OCI-LY1 (cell line): ENCODE data around the gene SEMA3D.

Source experiments
- EZH2 ChIP-seq: fragments of 200-600 bp; sonication (generic), shearing (Covaris generic); IDR thresholded peaks from 2 replicates; pipeline ENCODE4 v1.8.0; 2017; ENCODE audit warnings: borderline replicate concordance, mixed run types, mild to moderate bottlenecking, antibody characterized with exemption, low read length, moderate library complexity, mixed read lengths
- TF ChIP-seq, protein P1 (sequence below): fragments of 200-600 bp; sonication (generic), shearing (Covaris generic); IDR thresholded peaks from 2 replicates; pipeline ENCODE4 v1.5.1; 2017; ENCODE audit warnings: mild to moderate bottlenecking, antibody characterized with exemption, low read length, moderate library complexity, mixed read lengths

DNA sequence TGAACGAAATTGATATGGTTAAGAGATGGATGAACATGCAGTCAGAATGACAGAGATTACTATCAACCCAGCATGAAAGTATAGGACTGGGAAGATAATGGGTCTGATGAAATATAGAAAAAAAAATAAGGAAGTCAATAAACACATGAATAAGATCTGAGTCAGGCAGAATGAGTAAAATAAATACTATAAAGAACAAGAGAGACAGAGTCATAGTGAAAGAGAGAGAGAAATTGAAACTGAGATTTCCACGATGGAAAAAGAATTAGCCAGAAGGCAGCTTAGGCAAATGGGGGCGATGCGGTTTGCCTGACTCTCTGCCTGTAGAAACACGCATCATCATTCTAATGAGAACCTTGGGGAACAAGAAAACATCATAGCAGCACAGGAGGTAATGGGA, 26.6 kb downstream of the SEMA3D start:
- TF ChIP-seq, protein P1, sequence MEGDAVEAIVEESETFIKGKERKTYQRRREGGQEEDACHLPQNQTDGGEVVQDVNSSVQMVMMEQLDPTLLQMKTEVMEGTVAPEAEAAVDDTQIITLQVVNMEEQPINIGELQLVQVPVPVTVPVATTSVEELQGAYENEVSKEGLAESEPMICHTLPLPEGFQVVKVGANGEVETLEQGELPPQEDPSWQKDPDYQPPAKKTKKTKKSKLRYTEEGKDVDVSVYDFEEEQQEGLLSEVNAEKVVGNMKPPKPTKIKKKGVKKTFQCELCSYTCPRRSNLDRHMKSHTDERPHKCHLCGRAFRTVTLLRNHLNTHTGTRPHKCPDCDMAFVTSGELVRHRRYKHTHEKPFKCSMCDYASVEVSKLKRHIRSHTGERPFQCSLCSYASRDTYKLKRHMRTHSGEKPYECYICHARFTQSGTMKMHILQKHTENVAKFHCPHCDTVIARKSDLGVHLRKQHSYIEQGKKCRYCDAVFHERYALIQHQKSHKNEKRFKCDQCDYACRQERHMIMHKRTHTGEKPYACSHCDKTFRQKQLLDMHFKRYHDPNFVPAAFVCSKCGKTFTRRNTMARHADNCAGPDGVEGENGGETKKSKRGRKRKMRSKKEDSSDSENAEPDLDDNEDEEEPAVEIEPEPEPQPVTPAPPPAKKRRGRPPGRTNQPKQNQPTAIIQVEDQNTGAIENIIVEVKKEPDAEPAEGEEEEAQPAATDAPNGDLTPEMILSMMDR, result no peak
- no peak for TF ChIP-seq EZH2
